ENCODE results near the gene PLCD1.
"Not testable (repeated sequence)": the region's sequence is repeated elsewhere in the genome, so short reads cannot be mapped to it uniquely, and the experiment has no call there.

The PLCD1 gene

GRCh38 chr3:37984051-37984450, 45.4 kb downstream of the PLCD1 start:
- no peak for DNase-seq

GRCh38 chr3:37982331-37982730, 47.1 kb downstream of the PLCD1 start:
- no peak for DNase-seq

DNA sequence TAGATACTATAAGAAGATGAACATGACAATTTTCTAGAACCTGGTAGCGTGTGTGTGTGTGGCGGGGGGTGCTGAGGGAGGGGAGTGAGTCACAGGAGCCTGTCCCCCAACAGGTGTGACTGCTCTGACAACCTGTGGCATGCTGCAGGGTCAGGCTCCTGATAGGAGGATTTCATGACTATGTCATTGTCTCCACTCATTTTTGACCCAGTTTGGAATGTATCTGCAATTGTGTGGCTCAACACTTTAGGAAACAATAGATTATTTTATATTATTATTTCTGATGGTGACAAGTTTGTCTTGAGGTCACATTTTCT, 48.1 kb downstream of the PLCD1 start:
- no peak for DNase-seq

DNA sequence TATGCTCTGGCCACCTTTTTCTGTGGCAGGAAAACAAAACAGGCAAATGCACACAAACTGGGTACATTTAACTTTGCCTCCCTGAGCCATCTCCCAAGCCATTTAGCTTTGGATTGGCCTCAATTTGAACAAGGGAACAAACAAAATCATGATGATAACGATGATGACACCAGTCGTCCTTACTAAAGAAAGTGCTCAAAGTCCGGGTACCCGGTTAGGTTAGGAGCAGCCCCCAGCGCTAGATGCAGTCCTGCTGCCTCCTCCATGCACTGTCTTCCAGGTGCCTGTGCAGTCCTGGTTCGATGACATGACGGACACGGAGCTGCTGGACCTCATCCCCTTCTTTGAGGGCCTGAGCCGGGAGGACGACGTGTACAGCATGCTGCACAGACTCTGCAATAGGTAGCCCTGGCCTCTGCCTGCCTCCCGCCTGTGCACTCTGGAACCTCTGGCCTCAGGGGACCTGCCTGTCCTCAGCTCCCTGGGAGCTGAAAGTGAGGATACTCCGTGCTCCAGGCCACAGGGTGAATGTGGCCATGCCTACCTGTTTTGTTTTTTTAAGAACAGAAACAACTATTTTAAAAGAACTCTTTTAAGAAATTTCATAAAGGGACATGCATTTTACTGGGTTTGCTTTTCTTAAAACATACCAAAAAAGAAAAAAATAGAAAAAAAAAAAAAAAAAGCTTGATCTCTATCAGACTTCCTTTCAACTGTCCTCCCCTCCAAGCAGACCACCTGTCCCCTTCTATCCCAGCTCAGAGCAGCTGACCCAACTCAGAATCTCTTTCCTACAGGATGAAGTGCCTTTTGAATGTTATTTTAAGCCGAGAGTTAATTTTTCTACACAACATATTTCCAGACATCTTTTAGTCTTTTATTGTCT, 48.7 kb downstream of the PLCD1 start:
- DNase-seq: no peak

- DNase-seq: no peak
These were observed 49.6 kb downstream of the PLCD1 start for GRCh38 chr3:37979541-37980461.

DNA sequence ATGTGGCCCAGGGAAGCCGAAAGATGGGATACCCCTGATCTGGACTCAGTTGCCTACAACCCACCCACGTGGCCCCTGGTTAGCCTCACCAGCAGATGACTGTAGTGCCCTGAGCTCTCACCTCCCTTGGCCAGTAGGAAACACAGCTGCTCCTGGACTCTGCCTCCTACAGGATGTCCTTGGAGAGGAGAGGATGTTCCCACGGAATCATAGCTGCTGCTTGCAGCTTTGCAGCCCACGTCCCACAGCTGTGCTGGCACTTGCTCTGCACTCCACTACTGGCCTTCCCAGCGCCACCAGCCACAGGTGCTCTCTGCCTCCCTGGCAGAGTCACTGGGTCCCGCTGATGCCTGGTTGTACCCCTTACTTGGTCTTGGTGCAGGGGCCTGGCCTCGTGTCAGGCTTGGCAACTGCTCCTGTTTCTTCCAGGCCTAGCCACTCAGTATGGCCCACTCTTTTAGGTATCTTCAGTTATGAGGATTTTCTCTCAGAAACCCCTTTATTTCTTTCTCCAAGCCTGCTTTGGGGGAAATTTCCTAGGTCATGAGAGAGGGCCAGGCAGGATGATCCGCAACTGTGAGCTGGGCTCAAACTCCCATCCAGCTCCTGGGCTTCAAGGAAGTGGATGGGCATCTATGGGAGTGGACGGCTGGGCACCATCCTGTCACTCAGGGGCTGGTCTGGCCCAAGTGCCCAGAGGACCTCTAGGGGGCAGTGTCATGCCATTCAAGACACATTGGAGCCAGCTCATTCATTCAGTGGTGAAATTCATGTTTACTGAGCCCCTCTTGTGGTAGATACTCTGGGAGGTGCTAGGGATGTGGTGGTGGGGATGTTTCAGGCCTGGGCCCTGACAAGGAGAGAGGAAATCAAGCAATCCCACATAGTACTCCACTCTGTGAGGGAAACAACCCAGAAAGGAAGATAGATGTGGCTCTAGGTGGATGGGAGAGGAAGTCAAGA, 55.0 kb downstream of the PLCD1 start:
- DNase-seq: no peak

- DNase-seq: no peak
These were observed 56.0 kb downstream of the PLCD1 start for GRCh38 chr3:37973246-37974054.

DNA sequence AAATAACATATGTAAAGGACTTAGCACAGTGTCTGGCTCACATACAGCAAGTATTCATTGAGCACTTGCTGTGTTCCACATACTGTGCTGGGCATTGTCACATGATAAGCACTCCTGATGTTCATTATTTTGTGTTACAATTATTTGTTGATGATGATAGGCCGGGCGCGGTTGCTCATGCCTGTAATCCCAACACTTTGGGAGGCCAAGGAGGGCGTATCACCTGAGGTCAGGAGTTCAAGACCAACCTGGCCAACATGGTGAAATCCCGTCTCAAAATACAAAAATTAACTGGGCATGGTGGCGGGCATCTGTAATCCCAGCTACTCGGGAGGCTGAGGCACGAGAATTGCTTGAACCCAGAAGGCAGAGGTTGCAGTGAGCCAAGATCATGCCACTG, 57.4 kb downstream of the PLCD1 start:
- DNase-seq: not testable (repeated sequence)

DNA sequence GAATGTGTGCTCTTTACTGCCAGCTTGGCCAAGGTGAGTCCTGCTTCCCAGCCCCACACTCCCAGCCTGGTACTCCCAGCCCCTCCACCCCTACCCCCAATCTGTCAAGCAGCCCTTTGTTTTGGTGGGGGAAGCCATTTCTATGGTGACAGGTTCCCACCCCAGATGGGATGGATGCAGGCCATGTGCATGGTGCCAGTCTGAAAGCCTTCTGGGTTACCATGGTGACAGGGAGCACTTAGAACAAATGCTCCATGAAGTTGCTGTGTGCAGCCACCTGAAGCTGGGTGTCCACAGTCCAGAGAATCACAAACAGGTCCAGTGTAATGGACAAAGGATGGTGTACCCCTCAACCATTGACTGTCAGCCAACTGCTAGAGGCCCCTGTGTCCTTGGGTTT, 58.0 kb downstream of the PLCD1 start:
- no peak for DNase-seq

DNA sequence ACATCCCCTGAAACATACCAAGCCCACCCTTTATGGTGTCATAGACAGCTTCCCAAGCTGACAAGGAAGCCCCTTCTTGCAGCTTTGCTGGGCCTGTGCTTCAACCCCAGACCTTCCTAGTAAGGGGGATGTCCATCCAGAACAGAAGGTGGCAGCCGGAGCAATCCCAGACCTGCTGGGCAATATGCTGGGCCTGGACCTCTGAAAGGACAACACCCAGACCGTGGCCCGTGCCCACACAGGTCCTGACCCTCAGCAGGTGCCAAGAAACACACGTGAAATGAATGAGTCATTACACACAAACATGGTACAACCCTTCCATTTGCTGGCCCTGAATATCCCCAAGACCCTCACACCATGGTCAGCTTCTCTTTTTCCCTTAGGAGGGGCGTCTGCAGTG, 58.6 kb downstream of the PLCD1 start:
- no peak for DNase-seq

DNA sequence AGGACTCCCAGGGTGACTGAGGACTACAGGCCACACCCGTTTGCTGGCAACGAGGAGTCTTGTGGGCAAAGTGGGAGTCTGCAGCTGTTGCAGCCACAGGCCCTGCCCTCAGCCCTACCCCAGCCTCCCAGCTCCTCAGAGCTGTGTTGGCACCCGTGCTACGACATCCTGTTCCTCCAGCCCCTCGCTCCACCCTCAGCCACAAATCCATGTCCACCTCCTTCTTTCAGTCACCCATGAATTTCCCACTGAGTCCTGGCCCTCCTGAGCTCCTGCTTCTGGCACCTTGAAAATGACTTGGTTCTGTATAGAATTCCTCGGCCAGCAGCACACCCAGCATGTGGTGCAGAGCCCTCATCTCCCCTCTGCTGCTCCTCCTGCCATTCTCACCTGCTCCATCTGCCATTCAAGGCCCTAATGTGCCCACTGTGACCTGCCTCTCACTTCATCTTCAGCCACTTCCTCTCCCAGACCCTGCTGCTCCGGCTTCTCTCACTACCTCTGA, 59.8 kb downstream of the PLCD1 start:
- DNase-seq: no peak

DNA sequence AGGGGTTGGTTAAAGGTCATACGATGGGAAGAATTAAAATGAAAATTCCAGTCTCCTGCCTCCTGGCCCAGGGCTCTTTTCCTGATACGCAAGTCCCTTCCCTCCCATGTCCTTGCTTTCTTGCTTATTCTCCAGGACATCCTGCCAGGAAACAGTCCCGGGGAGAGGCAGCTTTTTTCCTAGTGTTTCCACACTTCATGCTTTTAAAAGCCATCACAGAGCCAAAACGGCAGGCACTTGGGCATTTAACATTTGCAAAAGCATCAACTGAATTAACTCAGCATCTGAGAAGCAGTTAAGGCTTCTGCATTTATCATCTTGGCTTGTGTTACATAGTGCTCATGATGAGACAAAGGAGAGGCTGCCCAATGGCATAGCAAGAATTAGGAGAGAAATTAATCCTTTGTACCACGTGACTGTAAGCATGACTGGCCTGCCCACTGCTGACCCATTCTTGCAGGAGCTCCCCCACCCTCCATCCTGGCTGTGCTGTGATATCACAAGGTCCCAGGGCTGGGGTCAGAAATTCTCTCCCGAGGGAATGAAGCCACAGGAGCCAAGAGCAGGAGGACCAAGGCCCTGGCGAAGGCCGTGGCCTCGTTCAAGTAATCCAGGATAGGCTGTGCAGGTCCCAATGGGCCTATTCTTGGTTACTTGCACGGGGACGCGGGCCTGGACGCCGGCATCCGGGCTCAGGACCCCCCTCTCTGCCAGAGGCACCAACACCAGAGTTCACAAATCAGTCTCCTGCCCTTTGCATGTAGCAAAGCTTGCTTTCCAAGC, 60.4 kb downstream of the PLCD1 start:
- DNase-seq: no peak

GRCh38 chr3:37968199-37968598, 61.2 kb downstream of the PLCD1 start:
- no peak for DNase-seq

- DNase-seq: no peak
These were observed 62.1 kb downstream of the PLCD1 start for GRCh38 chr3:37967260-37967881.

DNA sequence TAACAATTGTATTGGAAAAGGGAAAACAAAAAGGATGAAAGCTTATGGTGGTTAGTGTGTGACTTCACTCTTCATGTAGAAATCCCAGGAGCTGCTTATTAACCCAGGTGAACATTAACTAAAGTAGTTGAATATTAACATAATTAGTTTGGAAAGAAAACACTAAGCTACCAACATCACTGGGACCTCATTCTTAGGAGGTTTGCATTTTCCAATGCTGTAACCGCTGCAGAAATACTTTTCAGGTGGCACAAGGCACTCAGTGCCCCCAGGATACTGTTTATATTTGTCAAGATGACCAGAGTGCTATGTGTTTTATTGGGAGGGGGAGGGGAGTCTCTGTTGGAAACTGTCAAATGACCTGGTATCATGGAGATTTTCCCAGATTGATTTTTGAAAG, 64.7 kb downstream of the PLCD1 start:
- no peak for DNase-seq

DNA sequence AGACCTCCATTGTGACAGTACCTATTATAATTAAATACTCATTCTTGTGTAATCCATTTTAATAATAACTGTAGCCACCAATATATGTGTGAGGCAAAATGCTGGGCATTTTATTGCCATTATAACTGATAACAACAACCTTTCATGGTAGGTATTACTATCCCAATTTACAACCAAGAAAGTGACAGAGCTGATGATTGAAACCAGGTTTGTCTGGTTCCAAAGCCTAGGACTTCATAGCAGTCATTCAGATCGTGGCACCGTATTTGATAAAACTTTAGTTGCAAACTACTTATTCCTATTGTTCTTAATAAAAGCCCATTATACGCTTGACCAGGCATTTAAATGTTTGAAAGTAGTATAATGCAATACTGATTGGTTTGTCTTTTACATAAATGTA, 65.3 kb downstream of the PLCD1 start:
- DNase-seq: no peak

DNA sequence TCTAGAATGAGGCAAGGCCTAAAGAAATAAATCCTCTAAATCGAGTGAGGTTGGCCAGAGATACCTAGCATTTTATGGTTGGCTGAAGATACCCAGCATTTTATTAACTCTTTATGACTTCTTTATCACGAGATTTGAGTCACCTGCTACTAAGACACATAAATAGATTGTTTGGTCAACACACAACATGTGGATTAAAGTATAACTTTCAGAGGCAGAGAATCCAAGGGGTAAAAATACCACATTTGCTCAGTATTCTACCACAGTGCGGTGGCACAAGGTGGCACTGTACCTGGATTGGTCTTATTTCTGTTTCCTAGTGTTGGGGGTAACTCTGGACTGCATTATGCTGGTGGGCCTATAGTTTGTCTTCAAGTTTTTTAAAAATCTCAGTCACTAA, 65.8 kb downstream of the PLCD1 start:
- no peak for DNase-seq

GRCh38 chr3:37963016-37963415, 66.4 kb downstream of the PLCD1 start:
- DNase-seq: no peak

GRCh38 chr3:37961622-37962431, 67.6 kb downstream of the PLCD1 start:
- DNase-seq: no peak

- no peak for DNase-seq
These were observed 71.9 kb downstream of the PLCD1 start for GRCh38 chr3:37957539-37957936.

All from NCI-H187 treated with DMSO at 0.1 percent for 48 hours (cell line).